GM21723 (cell line): ENCODE measurements around the gene PROCR.
"Not testable (repeated sequence)": the region's sequence is repeated elsewhere in the genome, so short reads cannot be mapped to it uniquely, and the experiment has no call there.

Experiments
- ATAC-seq: cut with Tn5 transposase; IDR thresholded peaks from one replicate; pipeline ENCODE4 v1.9.1; 2021; ENCODE audit warnings: mild to moderate bottlenecking, moderate library complexity; ENCODE audit not compliant: unreplicated experiment

Gene PROCR

GRCh38 chr20:35192118-35192872, 20.4 kb downstream of the PROCR start:
- ATAC-seq = no peak

- ATAC-seq = not testable (repeated sequence)
These were observed 21.3 kb downstream of the PROCR start for GRCh38 chr20:35193031-35193791.

- no peak for ATAC-seq
These were observed 24.4 kb downstream of the PROCR start for GRCh38 chr20:35196313-35196712.

GRCh38 chr20:35199740-35200139, 27.9 kb downstream of the PROCR start:
- ATAC-seq = no peak

- no peak for ATAC-seq
These were observed 28.4 kb downstream of the PROCR start for GRCh38 chr20:35200267-35200666.

- not testable (repeated sequence) for ATAC-seq
These were observed 29.6 kb downstream of the PROCR start for GRCh38 chr20:35201467-35201866.

- ATAC-seq = no peak
These were observed 34.9 kb downstream of the PROCR start for GRCh38 chr20:35206802-35207201.

GRCh38 chr20:35207950-35208611, 36.2 kb downstream of the PROCR start:
- peak; percentile 49 for ATAC-seq

- no peak for ATAC-seq
These were observed 43.4 kb downstream of the PROCR start for GRCh38 chr20:35215066-35215956.

- no peak for ATAC-seq
These were observed 44.7 kb downstream of the PROCR start for GRCh38 chr20:35216541-35216940.

GRCh38 chr20:35223941-35224340, 52.1 kb downstream of the PROCR start:
- no peak for ATAC-seq

- ATAC-seq = no peak
These were observed 52.7 kb downstream of the PROCR start for GRCh38 chr20:35224536-35224935.

GRCh38 chr20:35225319-35226125, 53.6 kb downstream of the PROCR start:
- no peak for ATAC-seq

- no peak for ATAC-seq
These were observed 54.4 kb downstream of the PROCR start, which contains the start of gene MMP24 for GRCh38 chr20:35226126-35226883. TSS of gene MMP24 (plus strand) at chr20:35226690. CDS start at chr20:35226739, 49 bp downstream.
